Keratinocyte (primary cell): ENCODE results near the gene TMEM266. TPM values are rescaled to one million over a fixed set of nuclear protein-coding genes. Genes with fewer than 3 reads are reported as not detected.

Source experiments
- DNase-seq: peaks from one replicate; pipeline ENCODE4 v3.0.0-alpha.2; 2011; ENCODE audit warnings: low read depth, missing footprints, low spot score
- FAIRE-seq: peaks from 2 replicates; lab custom pipeline; 2011; peaks lifted over from hg19 to GRCh38; lab: Jason Lieb, UNC
- H2AFZ ChIP-seq: 2 replicates; pipeline ENCODE4 v1.6.0; 2012; ENCODE audit warnings: low read length, control low read depth, inconsistent platforms; ENCODE audit not compliant: control insufficient read depth
- H3K27ac ChIP-seq: 2 replicates; pipeline ENCODE4 v1.5.1; 2011; ENCODE audit warnings: low read length; ENCODE audit not compliant: control insufficient read depth, insufficient read depth
- H3K27me3 ChIP-seq: 3 replicates; pipeline ENCODE4 v1.6.0; 2011; ENCODE audit warnings: low read length; ENCODE audit not compliant: control insufficient read depth, insufficient read depth; ENCODE audit errors: extremely low read depth
- H3K36me3 ChIP-seq, 2 experiments: 2 replicates in 1 of 2; 3 replicates in 1 of 2; pipeline ENCODE4 v1.5.1; 2011; ENCODE audit warnings: low read length in 2 of 2, mild to moderate bottlenecking in 1 of 2; ENCODE audit not compliant: control insufficient read depth in 2 of 2, insufficient read depth in 2 of 2; ENCODE audit errors: extremely low read depth in 1 of 2
- H3K4me1 ChIP-seq: 3 replicates; pipeline ENCODE4 v1.5.1; 2011; ENCODE audit warnings: low read length; ENCODE audit not compliant: control insufficient read depth, insufficient read depth; ENCODE audit errors: extremely low read depth
- H3K4me2 ChIP-seq: 3 replicates; pipeline ENCODE4 v1.6.0; 2011; ENCODE audit warnings: low read depth, low read length; ENCODE audit not compliant: control insufficient read depth, insufficient read depth; ENCODE audit errors: extremely low read depth
- H3K4me3 ChIP-seq, 3 experiments: fragments of 200-600 bp in 1 of 3; sonication (generic) in 1 of 3; 2 replicates in 2 of 3; 3 replicates in 1 of 3; pipeline ENCODE4 v1.5.1; 2011 to 2016; ENCODE audit warnings: low read length in 3 of 3, mild to moderate bottlenecking in 3 of 3, control low read depth in 2 of 3, inconsistent platforms in 1 of 3, low read depth in 1 of 3, mixed read lengths in 1 of 3, mixed run types in 1 of 3, moderate library complexity in 1 of 3; ENCODE audit not compliant: control insufficient read depth in 2 of 3, insufficient read depth in 2 of 3; ENCODE audit errors: extremely low read depth in 1 of 3
- H3K79me2 ChIP-seq: 2 replicates; pipeline ENCODE4 v1.6.0; 2012; ENCODE audit warnings: low read length; ENCODE audit not compliant: control insufficient read depth, insufficient read depth
- H3K9ac ChIP-seq: 3 replicates; pipeline ENCODE4 v1.6.0; 2011; ENCODE audit warnings: low read length; ENCODE audit not compliant: control insufficient read depth, insufficient read depth; ENCODE audit errors: extremely low read depth
- H3K9me1 ChIP-seq: 3 replicates; pipeline ENCODE4 v1.6.0; 2011; ENCODE audit warnings: low read length; ENCODE audit not compliant: control insufficient read depth, insufficient read depth; ENCODE audit errors: extremely low read depth
- H3K9me3 ChIP-seq: 2 replicates; pipeline ENCODE4 v1.5.1; 2012; ENCODE audit warnings: low read depth, low read length; ENCODE audit not compliant: control insufficient read depth
- H4K20me1 ChIP-seq: 3 replicates; pipeline ENCODE4 v1.6.0; 2011; ENCODE audit warnings: low read length; ENCODE audit not compliant: control insufficient read depth, insufficient read depth; ENCODE audit errors: extremely low read depth
- CTCF ChIP-seq, 3 experiments: IDR thresholded peaks in 1 of 3; conservative IDR thresholded peaks in 1 of 3; optimal IDR thresholded peaks in 1 of 3; 2 replicates in 2 of 3; 3 replicates in 1 of 3; pipeline versions ENCODE3 to v1.5.1; 2011; ENCODE audit warnings: low read length in 3 of 3, mild to moderate bottlenecking in 3 of 3, moderate library complexity in 2 of 3, control low read depth in 1 of 3, inconsistent platforms in 1 of 3; ENCODE audit not compliant: insufficient read depth in 2 of 3; ENCODE audit errors: extremely low read depth in 1 of 3
- EZH2 ChIP-seq: IDR thresholded peaks from one replicate; pipeline ENCODE4 v1.6.1; 2012; ENCODE audit warnings: inconsistent platforms, mild to moderate bottlenecking, low read length, moderate library complexity
- dilution Hi-C: fragments of 300-500 bp; cut with MboI; formaldehyde crosslinking; loops from one replicate; pipeline ENCODE4 v1.7.0; 2020; ENCODE audit warnings: low sequenced_read_pairs; ENCODE audit not compliant: extremely low pct_ligation_motif_present
- polyA plus RNA-seq, 5 experiments: library from polyadenylated mRNA; depleted of rRNA in 3 of 5; stranded (reverse) in 3 of 5; stranded (forward) in 1 of 5; unstranded in 1 of 5; fragments of >200 nt; gene quantifications; 1 replicate in 1 of 5; 2 replicates in 3 of 5; 3 replicates in 1 of 5; pipeline versions ENCODE4 v1.2.1 to v1.2.3, GENCODE V29; 2011 to 2012; ENCODE audit warnings: missing spikeins in 2 of 5, low read depth in 1 of 5, low replicate concordance in 1 of 5

Gene TMEM266
- polyA plus RNA-seq, 1 donor (not counting 4 experiments of a cell fraction or from before 2014, with no cell fraction given): 0.03 TPM

DNA sequence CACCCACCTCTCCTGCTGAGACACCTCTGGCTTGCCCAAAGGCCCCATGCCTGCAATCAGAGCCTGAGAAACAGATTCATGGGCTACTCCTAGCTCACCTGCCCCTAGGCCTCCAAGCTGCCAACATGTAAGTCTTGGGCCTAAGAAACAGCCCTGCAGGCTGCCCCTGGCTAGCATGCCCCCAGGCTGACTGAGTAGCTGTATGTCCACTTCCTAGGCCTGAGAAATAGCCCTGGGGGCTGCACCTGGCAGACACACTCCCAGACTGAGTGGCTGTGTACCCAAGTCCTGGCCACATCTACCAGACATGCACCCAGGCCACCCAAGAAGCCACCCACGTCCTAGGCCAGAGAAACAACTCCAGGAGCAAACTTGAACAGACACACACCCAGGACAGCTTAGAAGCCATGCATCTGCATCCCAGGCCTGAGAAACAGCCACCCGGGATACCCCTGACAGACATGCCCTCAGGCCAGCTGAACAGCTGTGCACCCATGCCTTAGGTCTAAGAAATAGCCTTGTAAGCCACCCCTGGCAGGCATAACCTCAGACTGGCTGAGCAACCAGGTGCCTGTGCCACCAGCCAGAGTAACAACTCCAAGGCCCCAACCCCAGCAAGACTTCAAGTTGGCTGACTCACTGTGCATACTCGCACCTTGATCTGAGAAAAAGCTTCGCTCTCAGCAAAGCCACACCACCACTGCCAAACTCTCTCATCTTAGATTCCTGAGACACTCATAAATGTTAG lies 35.6 kb upstream of the TMEM266 start:
- DNase-seq: no peak
- no peak overlapping the region for H3K27ac ChIP-seq
- H3K9ac ChIP-seq: no peak overlapping the region
- H3K27me3 ChIP-seq: no peaks in the 10 kb centered on the region
- no peak overlapping the region for H2AFZ ChIP-seq
- no peak for FAIRE-seq
- no peaks in the 10 kb centered on the region for H3K9me3 ChIP-seq
- TF ChIP-seq EZH2 (no peak), CTCF (optimal IDR thresholded peaks at IDR 0.05 in 1 of 3, IDR thresholded peaks at IDR 0.05 in 1 of 3, conservative IDR thresholded peaks at IDR 0.05 in 1 of 3; ENCODE audit: extremely low read depth in 1 of 3, insufficient read depth in 2 of 3, low read length in 3 of 3) (no peak)
- dilution Hi-C loops: no loop called here
- no peaks in the 10 kb centered on the region for H3K9me1 ChIP-seq
- H3K4me1 ChIP-seq: no peaks in the 10 kb centered on the region
- no peaks in the 10 kb centered on the region for H3K79me2 ChIP-seq
- H3K36me3 ChIP-seq: no peaks in the 10 kb centered on the region
- H4K20me1 ChIP-seq: no peaks in the 10 kb centered on the region
- H3K4me2 ChIP-seq: no peak overlapping the region
- no peak overlapping the region for H3K4me3 ChIP-seq

GRCh38 chr15:76032046-76032445 lies 27.7 kb upstream of the TMEM266 start:
- no peak overlapping the region for H3K27ac ChIP-seq
- H2AFZ ChIP-seq: no peak overlapping the region
- H3K79me2 ChIP-seq: no peaks in the 10 kb centered on the region
- DNase-seq (no peak), FAIRE-seq (no peak)
- H3K4me1 ChIP-seq: no peaks in the 10 kb centered on the region
- no peaks in the 10 kb centered on the region for H3K9me1 ChIP-seq
- dilution Hi-C loops: no loop called here
- H3K27me3 ChIP-seq: no peaks in the 10 kb centered on the region
- H3K9ac ChIP-seq: no peak overlapping the region
- no peak overlapping the region for H3K4me2 ChIP-seq
- H3K9me3 ChIP-seq: no peaks in the 10 kb centered on the region
- no peak for TF ChIP-seq CTCF (optimal IDR thresholded peaks at IDR 0.05 in 1 of 3, IDR thresholded peaks at IDR 0.05 in 1 of 3, conservative IDR thresholded peaks at IDR 0.05 in 1 of 3; ENCODE audit: extremely low read depth in 1 of 3, insufficient read depth in 2 of 3, low read length in 3 of 3)
- no peak for TF ChIP-seq EZH2
- H3K36me3 ChIP-seq: no peaks in the 10 kb centered on the region
- no peaks in the 10 kb centered on the region for H4K20me1 ChIP-seq
- H3K4me3 ChIP-seq: no peak overlapping the region
